SKM-1 (cell line): ENCODE results near the gene MUTYH.

Experiments
- DNase-seq: peaks from one replicate; lab custom pipeline; 2025; ENCODE audit not compliant: unreplicated experiment; lab: John Stamatoyannopoulos, UW

Gene MUTYH

DNA sequence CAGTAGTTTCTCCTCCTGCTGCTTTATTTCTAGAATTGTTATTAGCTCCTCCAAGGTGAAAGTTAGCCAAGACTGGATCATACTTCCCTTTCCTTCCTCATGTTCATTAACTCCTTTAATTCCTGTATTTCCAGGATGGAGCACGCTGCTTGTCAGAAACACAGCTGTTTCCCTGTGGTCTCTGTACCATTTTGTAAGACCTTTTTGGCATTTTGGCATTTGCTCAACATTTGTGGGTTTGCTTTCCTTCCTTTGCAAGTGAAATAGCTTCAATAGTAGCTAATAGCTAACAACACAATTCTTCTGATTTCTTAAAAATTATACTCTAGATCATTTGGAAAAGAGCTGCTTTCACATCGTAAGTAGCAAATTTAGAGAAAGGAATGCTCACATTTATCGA, 57.9 kb downstream of the MUTYH start:
- no peak for DNase-seq
